Measurements from ENCODE around the gene C11orf91. TPM values are rescaled to one million over a fixed set of nuclear protein-coding genes. Genes with fewer than 3 reads are reported as not detected.

Gene C11orf91
- total and polyA plus RNA-seq, 2 of the 8 experiments (the other 6 are each of a cell fraction or from before 2014, with no cell fraction given): not detected

DNA sequence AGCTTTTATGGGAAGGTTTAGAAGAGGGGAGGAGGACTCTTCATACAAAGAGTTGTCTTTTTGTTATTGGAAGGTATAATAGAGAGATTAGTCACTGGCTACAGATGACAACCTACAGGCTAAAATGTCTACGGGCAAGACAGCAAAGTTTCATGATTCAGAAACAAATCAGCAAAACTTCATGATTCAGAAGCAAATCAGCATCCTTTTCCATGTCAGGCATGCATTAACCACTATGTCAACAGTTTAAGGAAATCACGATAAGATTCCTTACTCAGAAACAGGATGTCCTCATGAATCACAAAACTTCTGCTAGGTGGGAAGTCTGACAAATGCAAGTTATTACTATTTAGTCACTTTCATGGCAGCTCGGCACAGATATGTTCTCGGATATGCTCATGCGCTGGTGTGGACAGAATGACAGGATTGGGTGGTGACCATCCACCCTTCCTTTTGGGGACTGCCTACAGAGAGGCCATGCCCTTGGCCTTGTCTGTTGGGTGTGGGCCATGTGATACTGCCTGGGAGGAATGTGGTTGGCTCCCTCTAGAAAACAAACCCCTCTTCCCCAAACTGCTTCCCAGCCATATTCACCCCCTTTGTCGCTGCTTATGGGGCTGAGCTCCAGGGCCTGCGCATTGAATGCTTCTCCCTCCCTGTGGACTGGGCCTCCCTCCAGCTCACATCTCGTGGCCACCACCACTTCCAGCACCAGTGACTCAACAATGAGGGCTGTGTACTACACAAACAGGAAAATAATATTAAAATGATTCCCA lies 10.1 kb downstream of the C11orf91 start (continued):
- no peak for TF ChIP-seq GABPA (IDR thresholded peaks at IDR 0.05; ENCODE audit: borderline replicate concordance, insufficient read depth, low read length)

Data from H1 (cell line).